Measurements from ENCODE around the gene MED13L.
A peak's percentile ranks its signal among the peaks of the same experiment; 100 is the strongest.

The MED13L gene

GRCh38 chr12:116319898-116320621 lies 42.6 kb upstream of the MED13L start:
- H3K4me3 ChIP-seq (replicated peaks; ENCODE audit: low read depth, low read length), result no peak overlapping the region
- peak; percentile 87 for DNase-seq (ENCODE audit: low read depth)
- TF ChIP-seq, protein P1, sequence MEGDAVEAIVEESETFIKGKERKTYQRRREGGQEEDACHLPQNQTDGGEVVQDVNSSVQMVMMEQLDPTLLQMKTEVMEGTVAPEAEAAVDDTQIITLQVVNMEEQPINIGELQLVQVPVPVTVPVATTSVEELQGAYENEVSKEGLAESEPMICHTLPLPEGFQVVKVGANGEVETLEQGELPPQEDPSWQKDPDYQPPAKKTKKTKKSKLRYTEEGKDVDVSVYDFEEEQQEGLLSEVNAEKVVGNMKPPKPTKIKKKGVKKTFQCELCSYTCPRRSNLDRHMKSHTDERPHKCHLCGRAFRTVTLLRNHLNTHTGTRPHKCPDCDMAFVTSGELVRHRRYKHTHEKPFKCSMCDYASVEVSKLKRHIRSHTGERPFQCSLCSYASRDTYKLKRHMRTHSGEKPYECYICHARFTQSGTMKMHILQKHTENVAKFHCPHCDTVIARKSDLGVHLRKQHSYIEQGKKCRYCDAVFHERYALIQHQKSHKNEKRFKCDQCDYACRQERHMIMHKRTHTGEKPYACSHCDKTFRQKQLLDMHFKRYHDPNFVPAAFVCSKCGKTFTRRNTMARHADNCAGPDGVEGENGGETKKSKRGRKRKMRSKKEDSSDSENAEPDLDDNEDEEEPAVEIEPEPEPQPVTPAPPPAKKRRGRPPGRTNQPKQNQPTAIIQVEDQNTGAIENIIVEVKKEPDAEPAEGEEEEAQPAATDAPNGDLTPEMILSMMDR (IDR thresholded peaks at IDR 0.05; ENCODE audit: low read length, missing control alignments), result no peak

DNA sequence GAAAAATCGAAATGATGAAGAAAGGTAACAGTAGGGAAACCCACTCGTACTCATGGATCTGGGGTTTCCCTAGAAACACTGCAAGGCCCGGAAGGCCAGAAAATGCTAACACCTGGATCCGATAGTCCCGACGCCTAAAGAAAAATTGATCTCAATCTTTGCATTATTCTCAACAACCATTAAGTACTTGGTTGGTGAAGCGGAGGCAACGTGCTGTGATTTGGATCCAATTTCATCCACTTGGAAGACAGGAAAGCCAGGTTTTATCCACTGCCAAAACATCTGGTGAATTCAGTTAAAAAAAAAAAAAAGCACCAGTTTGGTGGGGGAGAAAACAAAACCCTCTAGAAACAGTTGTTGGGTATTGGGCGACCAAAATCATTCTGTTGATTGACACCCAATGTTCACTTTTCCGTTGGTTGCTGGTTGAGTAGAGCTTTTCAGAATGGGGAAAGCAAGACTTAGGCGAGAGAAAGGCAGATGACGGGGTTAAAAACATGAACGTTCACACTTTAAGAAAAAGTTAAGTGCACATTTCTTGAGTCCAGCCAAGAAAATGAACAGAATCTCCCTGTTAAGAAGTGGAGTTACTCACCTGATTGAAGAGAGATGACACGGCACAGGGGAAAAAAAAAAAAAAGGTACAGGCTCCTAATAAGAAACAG lies 41.9 kb upstream of the MED13L start:
- DNase-seq (ENCODE audit: low read depth), result peak; percentile 15
- TF ChIP-seq, protein P1 (IDR thresholded peaks at IDR 0.05; ENCODE audit: low read length, missing control alignments), result no peak
- H3K4me3 ChIP-seq (replicated peaks; ENCODE audit: low read depth, low read length), result no peak overlapping the region

GRCh38 chr12:116318576-116319232 lies 41.2 kb upstream of the MED13L start:
- TF ChIP-seq, protein P1 (IDR thresholded peaks at IDR 0.05; ENCODE audit: low read length, missing control alignments), result no peak
- DNase-seq (ENCODE audit: low read depth), result no peak
- H3K4me3 ChIP-seq (replicated peaks; ENCODE audit: low read depth, low read length), result no peak overlapping the region

DNA sequence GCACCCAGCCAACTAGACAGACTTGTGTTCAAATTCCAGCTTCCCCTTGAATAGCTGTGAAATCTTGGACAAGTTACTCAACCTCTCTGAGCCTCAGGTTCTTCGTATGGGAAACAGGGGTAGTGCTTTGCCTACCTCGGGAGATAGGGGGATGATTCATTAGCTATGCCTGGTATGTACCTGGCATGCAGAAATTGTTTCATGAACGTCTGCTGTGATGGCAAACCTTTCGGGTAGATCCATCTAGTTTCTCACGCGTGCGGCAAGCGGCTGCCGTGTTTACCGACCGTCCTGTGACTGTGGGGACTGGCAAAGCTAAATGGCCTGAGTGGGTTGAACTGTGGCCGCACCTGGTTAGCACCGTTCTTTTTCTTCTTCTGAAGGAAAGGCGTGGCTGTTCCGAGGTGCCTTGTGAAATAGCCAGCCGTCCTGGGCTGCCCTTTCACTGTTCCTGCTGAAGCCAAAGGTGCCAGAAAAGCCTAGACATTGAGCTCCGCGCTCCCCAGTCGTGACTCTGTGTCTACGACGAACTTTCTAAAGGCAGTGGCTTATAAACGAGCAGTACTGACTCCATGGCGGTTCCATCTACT lies 40.6 kb upstream of the MED13L start:
- TF ChIP-seq, protein P1 (IDR thresholded peaks at IDR 0.05; ENCODE audit: low read length, missing control alignments), result no peak
- DNase-seq (ENCODE audit: low read depth), result no peak
- no peak overlapping the region for H3K4me3 ChIP-seq (replicated peaks; ENCODE audit: low read depth, low read length)

DNA sequence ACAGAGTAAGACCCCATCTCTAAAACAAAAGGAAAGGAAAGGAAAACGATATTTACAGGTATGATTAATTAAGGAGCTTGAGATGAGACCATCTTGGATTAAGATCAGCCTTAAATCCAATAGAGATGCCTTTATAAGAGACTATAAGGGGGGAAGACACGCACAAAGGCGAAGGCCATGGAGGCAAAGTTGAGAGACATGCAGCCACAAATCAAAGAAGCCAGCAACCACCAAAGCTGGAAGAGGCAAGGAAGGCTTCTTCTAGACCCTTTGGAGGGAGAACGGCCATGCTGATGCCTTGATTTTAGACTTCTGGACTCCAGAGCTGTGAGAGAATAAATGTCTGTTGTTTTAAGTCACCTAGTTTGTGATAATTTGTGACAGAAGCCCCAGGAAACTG lies 39.6 kb upstream of the MED13L start:
- no peak for DNase-seq (ENCODE audit: low read depth)
- H3K4me3 ChIP-seq (replicated peaks; ENCODE audit: low read depth, low read length), result no peak overlapping the region
- TF ChIP-seq, protein P1 (IDR thresholded peaks at IDR 0.05; ENCODE audit: low read length, missing control alignments), result no peak

GRCh38 chr12:116314477-116314876 lies 37.0 kb upstream of the MED13L start:
- no peak for DNase-seq (ENCODE audit: low read depth)
- H3K4me3 ChIP-seq (replicated peaks; ENCODE audit: low read depth, low read length), result no peak overlapping the region
- TF ChIP-seq, protein P1 (IDR thresholded peaks at IDR 0.05; ENCODE audit: low read length, missing control alignments), result no peak
